Measurements from ENCODE around the gene YARS2. TPM values are rescaled to one million over a fixed set of nuclear protein-coding genes. Genes with fewer than 3 reads are reported as not detected.

Gene YARS2
- total RNA-seq, 2 donors from 2014 or later = 15.1 to 18.1 TPM

GRCh38 chr12:32697445-32697844, 58.3 kb downstream of the YARS2 start:
- H3K4me3 Mint-ChIP-seq = no peak overlapping the region
- no peak for ATAC-seq
- H3K27ac Mint-ChIP-seq = no peak overlapping the region
- no peaks in the 10 kb centered on the region for H3K27me3 Mint-ChIP-seq
- no peaks in the 10 kb centered on the region for H3K36me3 Mint-ChIP-seq (ENCODE audit: low read depth)
- no peak for DNase-seq
- H3K9me3 ChIP-seq (ENCODE audit: control insufficient read depth, low read length, poor library complexity, severe bottlenecking) = no peaks in the 10 kb centered on the region
- H3K4me1 Mint-ChIP-seq = peaks cover 6% of the 10 kb centered on the region

Other genes starting within 250 kb of the YARS2 start
- 10 to 100 TPM; 69.5 to 82.8 TPM for gene DNM1L, start 76.6 kb downstream of the YARS2 start, total RNA-seq
- under 1 TPM; 0.25 to 0.37 TPM for gene PKP2, start 140.9 kb upstream of the YARS2 start, total RNA-seq

Measured in T-helper 17 cell (primary cell).